ENCODE results near the gene B4GALT4.
"Not testable (repeated sequence)": the region's sequence is repeated elsewhere in the genome, so short reads cannot be mapped to it uniquely, and the experiment has no call there.

B4GALT4 gene

GRCh38 chr3:119276680-119277079, 36.0 kb upstream of the B4GALT4 start:
- intact Hi-C loops (cut with DNase I; ENCODE audit: low total_unique reads) = no loop called here
- TF ChIP-seq, protein P1, sequence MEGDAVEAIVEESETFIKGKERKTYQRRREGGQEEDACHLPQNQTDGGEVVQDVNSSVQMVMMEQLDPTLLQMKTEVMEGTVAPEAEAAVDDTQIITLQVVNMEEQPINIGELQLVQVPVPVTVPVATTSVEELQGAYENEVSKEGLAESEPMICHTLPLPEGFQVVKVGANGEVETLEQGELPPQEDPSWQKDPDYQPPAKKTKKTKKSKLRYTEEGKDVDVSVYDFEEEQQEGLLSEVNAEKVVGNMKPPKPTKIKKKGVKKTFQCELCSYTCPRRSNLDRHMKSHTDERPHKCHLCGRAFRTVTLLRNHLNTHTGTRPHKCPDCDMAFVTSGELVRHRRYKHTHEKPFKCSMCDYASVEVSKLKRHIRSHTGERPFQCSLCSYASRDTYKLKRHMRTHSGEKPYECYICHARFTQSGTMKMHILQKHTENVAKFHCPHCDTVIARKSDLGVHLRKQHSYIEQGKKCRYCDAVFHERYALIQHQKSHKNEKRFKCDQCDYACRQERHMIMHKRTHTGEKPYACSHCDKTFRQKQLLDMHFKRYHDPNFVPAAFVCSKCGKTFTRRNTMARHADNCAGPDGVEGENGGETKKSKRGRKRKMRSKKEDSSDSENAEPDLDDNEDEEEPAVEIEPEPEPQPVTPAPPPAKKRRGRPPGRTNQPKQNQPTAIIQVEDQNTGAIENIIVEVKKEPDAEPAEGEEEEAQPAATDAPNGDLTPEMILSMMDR (IDR thresholded peaks at IDR 0.05) = no peak
- Histone ChIP-seq H3K27ac (no peak overlapping the region), H3K36me3 (no peaks in the 10 kb centered on the region), H3K27me3 (no peaks in the 10 kb centered on the region), H3K4me1 (peaks cover 0 to 7% (median 0%) of the 10 kb centered on the region in 4 donors), H3K9me3 (no peaks in the 10 kb centered on the region), H3K4me3 (no peak overlapping the region)
- DNase-seq = no peak

DNA sequence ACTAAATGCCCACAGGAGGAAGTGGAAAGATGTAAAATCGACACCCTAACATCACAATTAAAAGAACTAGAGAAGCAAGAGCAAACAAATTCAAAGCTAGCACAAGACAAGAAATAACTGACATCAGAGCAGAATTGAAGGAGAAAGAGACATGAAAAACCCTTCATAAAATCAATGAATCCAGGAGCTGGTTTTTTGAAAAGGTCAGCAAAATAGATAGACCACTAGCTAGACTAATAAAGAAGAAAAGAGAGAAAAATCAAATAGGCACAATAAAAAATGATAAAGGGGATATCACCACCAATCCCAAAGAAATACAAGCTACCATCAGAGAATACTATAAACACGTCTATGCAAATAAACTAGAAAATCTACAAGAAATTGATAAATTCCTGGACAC, 29.5 kb upstream of the B4GALT4 start:
- not testable (repeated sequence) for H3K4me1 ChIP-seq, H3K9me3 ChIP-seq, H3K27me3 ChIP-seq, DNase-seq, H3K27ac ChIP-seq, H3K4me3 ChIP-seq, H3K36me3 ChIP-seq
- intact Hi-C loops (cut with DNase I; ENCODE audit: low total_unique reads) = loop anchor here (5.0 kb wide), 1 partner anchor 202 kb away; no protein-coding TSS in a partner anchor

- Histone ChIP-seq H3K27ac (no peak overlapping the region), H3K4me3 (no peak overlapping the region), H3K9me3 (no peaks in the 10 kb centered on the region), H3K36me3 (no peaks in the 10 kb centered on the region), H3K27me3 (no peaks in the 10 kb centered on the region), H3K4me1 (peaks cover 0 to 13% (median 6%) of the 10 kb centered on the region in 4 donors)
- intact Hi-C loops (cut with DNase I; ENCODE audit: low total_unique reads) = no loop called here
- no peak for DNase-seq
- TF ChIP-seq, protein P1 (IDR thresholded peaks at IDR 0.05) = no peak
Measured at GRCh38 chr3:119261055-119261454, 20.4 kb upstream of the B4GALT4 start.

- Histone ChIP-seq H3K27me3 (no peaks in the 10 kb centered on the region), H3K9me3 (no peaks in the 10 kb centered on the region), H3K27ac (no peak overlapping the region), H3K4me3 (no peak overlapping the region), H3K36me3 (no peaks in the 10 kb centered on the region), H3K4me1 (peaks cover 0 to 13% (median 6%) of the 10 kb centered on the region in 4 donors)
- no peak for DNase-seq
- intact Hi-C loops (cut with DNase I; ENCODE audit: low total_unique reads) = no loop called here
- TF ChIP-seq, protein P1 (IDR thresholded peaks at IDR 0.05) = no peak
Measured at GRCh38 chr3:119259821-119260220, 19.1 kb upstream of the B4GALT4 start.

DNA sequence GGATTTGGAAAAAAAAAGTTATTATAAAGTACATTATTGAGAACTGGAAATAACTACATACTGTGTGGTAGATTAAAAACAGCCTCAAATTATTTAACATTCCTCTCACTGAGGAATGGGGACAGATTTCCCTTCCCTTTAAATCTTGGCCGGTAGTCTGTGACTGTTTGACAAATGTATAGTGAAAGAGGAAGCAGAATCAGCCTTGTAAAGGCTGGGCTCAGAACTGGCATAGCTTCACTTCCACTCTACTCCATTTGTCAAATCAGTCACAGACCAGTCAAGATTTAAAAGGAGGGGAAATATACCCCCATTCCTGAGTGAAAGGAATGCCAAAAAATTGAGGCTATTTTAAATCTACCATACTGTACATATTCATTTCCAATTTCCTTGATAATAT, 18.2 kb upstream of the B4GALT4 start:
- no peak overlapping the region for H3K27ac ChIP-seq
- intact Hi-C loops (cut with DNase I; ENCODE audit: low total_unique reads) = no loop called here
- no peak for DNase-seq

DNA sequence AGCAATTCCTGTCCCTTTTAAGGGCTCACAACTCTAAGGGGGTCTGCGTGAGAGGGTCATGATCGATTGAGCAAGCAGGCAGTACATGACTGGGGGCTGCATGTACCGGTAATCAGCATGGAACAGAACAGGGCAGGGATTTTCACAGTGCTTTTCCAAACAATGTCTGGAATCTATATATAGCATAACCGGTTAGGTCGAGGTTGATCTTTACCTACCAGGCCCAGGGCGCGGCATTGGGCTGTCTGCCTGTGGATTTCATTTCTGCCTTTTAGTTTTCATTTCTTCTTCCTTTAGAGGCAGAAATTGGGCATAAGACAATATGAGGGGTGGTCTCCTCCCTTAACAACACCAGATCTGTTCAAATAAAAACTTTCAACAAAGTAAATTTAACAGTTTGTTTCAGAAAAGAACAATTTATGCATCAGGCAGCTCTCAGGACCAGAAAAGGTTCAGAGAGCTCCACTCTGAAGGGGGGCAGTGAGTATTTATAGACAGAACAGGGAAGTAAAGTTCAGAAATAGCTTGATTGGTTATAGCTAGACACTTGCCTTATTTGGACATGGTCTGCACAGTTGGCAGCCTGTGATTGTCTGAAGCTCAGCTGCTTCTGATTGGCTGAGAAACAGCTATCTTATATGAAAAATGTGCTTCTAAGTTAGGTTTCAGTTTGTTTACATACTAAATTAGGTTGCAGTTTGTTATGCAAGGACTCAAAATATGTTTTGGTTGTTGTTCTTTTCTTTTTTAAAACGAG, 17.2 kb upstream of the B4GALT4 start:
- Histone ChIP-seq H3K9me3 (no peaks in the 10 kb centered on the region), H3K36me3 (no peaks in the 10 kb centered on the region), H3K27ac (no peak overlapping the region), H3K4me1 (peaks cover 0 to 13% (median 6%) of the 10 kb centered on the region in 4 donors), H3K4me3 (no peak overlapping the region), H3K27me3 (no peaks in the 10 kb centered on the region)
- intact Hi-C loops (cut with DNase I; ENCODE audit: low total_unique reads) = no loop called here
- no peak for DNase-seq
- TF ChIP-seq, protein P1 (IDR thresholded peaks at IDR 0.05) = no peak

More for the DNA sequence above, 18.2 kb upstream of the B4GALT4 start:
- H3K9me3 ChIP-seq = no peaks in the 10 kb centered on the region
- no peak overlapping the region for H3K4me3 ChIP-seq
- no peaks in the 10 kb centered on the region for H3K36me3 ChIP-seq
- H3K4me1 ChIP-seq = peaks cover 0 to 13% (median 6%) of the 10 kb centered on the region in 4 donors
- no peaks in the 10 kb centered on the region for H3K27me3 ChIP-seq
- TF ChIP-seq, protein P1 (IDR thresholded peaks at IDR 0.05) = no peak
